Activated CD4-positive, alpha-beta T cell treated with anti-CD3 and anti-CD28 coated beads, Interleukin-2, Interleukin-4, amounts not matched to agents 100 ng/mL and 50 ng/mL, durations not matched to agents 16 hours and 8 hours (primary cell): ENCODE measurements around the gene NDUFAF5.
A peak's percentile ranks its signal among the peaks of the same experiment; 100 is the strongest.

ENCODE experiments used
- DNase-seq: peaks from one replicate; pipeline ENCODE4 v3.0.0-alpha.2; 2020; ENCODE audit warnings: low spot score

The NDUFAF5 gene

DNA sequence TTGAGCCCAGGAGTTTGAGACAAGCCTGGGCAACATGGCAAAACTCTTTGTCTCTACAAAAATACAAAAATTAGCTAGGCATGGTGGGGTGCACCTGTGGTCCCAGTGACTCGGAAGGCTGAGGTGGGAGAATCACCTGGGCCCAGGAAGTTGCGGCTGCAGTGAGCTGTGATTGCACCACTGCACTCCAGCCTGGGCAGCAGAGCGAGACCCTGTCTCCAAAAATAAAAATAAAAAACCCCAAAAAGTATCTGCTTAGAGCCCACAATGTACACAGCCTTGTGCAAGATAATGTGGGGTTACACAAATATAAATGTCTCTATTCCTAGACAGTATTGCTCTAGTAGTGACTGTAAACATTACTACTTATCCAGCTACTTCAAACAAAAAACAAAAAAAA is 6.0 kb upstream of the NDUFAF5 start:
- no peak for DNase-seq

DNA sequence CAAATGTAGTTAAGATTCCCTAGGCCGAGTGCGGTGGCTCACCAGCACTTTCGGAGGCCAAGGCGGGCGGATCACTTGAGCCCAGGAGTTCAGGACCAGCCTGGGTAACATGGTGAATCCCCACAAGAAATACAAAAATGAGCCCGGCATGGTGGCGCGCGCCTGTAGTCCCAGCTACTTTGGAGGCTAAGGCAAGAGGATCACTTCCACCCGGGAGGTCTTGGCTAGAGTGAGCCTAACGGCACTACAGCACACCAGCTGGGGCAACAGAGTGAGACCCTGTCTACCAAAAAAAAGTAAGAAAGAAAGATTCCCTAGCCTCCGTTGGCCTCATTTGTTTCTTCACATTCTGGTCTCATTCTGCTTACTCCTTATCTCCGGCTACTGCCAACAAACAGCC is 1.3 kb upstream of the NDUFAF5 start:
- no peak for DNase-seq

DNA sequence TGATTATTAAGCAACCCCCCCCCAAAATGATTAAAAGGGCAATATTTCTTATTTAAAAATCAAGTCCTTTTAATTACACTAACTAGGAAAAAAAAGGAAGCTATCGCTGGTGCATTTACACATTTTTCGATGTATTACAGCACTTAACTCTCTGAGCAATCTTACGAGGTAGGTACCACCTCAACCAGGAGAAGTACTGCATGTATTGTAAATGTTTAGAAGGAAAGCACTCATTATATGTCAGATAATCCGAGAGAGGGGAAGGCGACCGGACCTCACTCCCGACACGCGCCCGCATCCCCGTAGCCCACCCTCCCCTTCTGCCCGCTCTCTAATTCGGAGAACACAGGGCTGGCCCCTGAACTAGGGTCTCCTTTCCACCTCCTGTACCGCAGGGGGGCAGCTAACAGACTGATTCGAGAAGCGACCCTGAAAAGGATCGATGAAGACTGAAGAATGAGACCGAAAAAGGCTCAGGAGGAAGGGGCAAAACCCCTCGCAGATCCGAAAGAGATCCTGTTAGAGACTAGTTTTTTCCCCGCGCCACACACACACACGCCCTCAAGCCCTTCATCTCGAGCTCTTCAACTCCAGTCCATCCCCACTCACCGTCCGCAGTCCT is 446 bp upstream of the NDUFAF5 start:
- no peak for DNase-seq

DNA sequence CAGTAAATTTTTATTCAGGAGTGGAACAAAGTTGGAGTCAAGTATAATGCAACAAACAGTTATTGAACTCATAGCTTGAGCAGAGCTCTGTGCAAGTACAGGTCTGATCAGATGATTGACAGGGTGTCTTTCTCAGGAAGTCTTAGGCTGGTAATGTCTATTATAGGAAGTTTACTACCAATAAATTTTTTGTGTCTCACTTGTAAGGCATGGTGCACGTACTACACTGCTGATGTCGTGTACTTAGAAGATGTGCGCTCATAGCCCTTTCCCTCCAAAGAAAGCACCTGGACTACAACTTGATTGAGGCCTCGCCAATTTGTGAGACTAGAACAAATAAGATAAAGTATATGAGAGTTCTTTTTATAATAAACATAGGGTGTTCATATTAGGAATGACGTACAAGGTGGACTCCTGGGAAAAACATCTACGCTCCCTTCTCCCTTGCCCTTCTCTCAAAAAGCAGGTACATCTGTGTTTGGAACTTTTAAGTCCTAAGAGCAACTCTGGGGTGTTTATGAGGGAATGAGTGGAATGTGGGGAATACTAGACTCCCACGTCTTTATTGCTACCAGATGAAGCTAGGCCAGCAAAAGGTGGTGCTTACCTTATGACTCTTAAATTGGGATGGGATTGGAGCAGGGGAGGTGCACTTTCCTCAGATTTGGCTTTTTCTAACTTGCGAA is 1.5 kb downstream of the NDUFAF5 start:
- no peak for DNase-seq

DNA sequence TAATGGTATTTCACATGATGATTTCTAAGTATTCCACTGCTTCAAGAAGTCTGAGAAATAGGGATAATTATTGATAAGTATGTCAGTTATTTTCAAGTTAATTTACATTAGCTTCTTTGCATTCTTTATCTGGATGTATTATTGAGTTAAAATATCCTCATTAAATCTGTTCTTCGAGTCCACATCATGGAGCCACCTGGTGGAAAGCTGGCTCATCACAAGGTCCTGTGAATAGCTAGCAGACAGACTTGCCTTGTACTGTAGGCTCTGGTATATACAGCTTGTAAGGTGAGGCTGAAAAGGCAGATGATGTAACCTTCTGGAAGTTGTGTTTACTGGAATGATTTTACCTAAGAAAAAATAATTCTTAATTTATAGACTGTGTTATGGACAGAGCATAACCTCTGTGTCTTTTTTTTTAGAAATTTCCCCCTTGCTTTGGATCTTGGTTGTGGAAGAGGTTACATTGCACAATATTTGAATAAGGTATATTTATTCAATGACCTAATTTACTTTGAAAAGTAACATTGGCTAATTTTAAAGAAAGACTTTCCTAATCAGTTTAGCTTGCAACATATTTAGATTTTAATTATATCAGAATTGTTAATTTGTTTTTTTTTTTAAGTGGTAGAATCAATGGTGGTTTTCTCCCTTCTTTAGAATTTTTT is 3.5 kb downstream of the NDUFAF5 start:
- DNase-seq: peak; percentile 49

DNA sequence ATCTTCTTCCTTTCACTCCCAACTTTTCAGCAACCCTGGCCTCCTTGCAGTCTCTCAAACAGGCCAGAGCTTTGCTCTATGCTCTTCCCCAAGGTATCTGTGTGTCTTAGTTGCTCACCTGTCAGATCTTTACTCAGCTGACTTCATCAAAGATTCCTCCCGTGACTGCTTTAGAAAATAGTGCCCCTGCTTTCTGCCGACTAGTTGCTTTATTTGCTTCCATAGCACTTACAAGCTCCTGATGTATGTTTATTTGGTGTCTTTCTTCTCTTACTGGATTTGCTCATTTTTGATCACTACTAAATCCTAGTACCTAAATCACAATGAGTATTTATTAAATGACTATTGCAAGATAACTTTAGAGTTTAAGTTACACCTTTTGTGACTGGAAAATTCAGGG is 5.9 kb downstream of the NDUFAF5 start:
- no peak for DNase-seq

DNA sequence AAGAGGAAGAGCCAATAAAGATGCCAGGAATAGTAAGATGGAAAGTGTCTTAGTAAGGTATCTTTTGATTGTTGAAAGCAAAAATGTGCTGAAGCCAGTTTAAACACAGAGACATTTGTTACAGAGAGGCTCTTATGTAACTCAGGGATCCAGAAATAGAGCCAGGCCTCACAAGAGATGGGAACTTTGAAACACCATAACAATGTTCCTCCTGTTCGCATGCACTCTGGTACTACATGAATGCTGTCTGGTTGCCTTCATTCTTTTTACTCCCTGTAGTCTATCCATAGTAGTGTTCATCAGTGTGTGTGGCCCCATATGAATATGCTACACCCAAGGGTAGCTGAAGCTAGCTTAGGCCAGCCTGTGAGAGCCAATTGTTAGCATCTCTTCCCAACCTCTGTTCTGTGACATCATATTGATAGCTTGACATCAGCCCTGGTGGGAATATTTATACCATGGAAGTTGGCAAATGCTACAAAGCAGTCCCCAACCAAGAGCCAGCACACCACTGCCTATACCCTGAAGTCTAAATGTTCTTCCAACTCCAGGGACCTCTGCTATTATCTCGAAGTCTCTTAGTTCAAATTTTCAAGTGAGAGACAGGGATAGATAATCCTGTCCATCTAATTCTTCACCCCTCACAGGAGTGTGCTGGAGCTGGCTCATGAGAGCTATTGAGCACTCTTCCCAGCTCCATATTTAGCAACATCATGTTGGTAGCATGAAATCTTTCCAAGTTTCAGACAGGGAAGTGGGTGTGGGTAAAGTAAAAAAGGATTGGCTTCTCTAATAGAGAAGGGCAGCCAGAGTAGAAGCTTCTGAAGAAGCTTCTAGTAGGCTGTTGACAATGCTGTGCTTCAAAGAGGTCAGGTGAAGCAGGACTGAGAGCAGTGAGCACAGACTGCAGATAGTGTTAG is 7.0 kb downstream of the NDUFAF5 start:
- DNase-seq: no peak

DNA sequence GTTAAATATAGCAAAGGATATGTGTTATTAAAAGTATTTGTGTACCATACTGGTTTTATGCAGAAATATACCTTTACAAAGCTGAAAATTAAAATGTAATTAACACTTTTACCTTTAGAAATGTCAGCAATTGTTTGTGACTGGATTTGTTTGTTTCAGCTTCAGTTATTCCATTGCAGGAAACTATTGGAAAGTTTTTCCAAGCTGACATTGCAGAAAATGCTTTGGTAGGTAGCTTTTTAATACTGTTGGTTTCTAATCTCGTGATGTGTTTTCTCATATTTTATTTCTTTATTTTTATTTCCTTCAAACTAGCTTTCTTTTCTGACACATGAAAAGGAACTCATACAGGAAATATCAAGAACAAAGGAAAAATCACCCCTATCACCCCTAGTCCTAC is 8.2 kb downstream of the NDUFAF5 start:
- no peak for DNase-seq

DNA sequence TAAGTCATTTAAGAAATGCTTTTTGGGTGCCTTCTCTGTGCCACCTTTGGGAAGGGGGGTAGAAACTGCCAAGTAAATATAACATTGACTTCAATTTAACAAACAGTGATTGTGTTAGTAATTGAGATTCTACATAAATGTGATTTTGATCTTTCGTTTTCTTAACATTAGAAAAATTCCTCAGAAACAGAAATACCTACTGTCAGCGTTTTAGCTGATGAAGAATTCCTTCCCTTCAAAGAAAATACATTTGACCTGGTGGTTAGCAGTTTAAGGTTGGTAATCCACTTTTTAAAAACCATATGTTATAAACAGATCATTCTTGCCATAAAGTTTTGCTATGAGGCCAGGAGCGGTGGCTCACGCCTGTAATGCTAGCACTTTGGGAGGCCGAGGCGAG is 9.8 kb downstream of the NDUFAF5 start:
- DNase-seq: no peak

DNA sequence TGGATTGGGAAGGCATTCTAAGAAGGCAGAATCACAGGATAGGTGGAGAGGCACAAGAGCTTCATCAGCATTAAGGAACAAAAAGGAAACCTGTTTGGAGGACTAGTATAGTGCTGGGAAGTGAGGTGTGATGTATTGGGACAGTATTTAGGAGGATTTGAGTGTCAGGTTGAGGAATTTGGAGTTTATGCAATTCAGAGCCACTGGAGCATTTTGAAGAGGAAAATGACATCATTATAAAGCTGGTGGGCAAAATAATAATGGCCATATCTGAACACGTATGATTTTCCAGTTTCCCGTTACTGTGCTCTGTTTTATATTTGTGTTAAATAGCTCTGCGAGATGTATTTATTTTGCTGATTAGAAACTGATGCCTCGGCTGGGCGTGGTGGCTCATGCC is 14.2 kb downstream of the NDUFAF5 start:
- no peak for DNase-seq

DNA sequence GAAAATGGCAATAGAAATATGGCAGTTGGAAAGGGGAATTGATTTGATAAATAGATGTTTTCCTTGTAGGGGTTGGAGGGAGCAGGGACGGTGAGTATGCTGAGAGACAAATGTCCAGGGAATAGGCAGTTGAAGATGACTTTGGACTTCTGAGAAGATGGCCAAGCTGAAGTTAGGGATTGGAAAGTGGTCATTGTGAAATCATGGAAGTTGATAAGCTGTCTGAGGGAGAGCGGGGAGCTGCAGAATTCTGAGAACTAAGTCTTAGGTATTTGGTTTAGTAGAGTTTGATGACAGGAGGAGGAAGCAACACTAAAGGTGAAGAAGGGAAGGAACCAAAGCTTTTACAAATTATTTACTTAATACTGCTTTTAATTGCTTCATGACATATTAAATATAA is 15.1 kb downstream of the NDUFAF5 start:
- DNase-seq: no peak

DNA sequence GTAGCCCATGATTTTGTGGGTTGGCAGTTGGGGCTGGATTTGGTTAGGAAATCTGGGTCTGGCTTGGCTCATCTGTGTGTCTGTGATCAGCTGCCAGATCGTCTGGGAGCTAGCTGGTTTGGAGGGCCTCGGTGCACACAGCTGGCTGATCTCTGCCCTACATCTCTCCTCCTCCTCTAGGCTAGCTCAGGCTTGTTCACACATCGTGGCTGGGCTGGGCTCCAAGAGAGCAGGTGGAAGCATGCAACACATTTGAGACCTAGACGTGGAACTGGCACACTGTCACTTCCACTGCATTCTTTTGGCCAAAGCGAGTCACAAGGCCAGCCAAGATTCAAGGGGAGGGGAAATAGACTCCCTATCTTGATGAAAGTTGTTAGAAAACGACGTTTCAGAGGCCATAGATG is 15.9 kb downstream of the NDUFAF5 start:
- DNase-seq: no peak

DNA sequence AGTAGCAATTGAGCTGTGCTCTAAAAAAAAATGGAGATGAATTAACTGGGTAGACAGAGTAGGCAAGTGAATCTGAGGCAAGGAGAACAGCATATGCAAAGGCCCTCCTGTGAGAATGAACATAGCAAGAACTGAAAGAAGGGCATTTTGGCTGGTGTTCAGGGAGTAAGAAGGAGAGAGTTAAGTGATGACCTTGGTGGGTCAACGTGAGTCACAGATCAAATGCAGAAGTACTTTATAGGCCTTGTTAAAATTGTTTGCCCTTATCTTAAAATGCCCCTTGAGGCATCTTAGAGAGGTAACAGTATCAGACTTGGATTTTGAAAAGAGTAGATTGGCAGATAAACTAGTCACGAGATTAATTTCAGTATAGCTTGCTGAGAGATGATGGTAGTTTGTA is 24.5 kb downstream of the NDUFAF5 start:
- no peak for DNase-seq

DNA sequence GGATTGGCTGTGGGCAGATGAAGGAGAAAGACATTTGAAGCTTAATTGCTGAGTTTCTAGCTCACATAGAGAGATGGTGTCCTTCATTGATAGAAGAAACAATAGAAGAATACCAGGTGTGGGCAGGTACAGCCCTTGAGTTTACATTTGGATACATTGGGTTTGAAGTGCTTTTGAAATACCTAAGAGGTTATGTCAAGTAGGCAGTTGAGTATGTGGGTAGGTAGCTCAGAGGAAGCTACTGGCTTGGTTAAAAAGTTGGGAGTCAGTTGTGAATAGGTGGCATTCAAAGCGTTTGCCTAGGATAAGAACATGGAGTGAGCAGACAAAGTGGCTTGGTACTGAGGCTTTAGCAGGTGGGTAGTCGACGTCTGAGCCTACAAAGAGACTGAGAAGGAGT is 25.0 kb downstream of the NDUFAF5 start:
- no peak for DNase-seq

DNA sequence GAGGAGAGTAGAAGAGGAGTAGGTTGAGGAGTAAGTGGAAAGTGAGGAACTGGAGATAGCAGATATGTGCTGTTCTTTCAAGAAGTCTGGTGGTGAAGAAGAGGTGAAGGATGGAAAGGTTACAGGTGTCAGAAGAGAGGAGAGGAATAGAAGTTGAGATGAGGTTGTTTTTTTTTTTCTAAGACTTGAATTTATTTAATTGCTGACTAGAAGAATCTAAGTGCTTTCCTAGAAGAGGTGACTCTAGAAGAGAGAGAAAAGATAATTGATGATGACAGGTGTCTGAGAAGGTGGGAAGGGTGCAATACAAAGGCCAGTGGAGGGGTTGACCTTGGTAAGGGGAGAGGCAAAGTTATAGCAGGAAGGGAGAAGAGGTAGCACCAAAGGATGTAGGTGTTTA is 25.6 kb downstream of the NDUFAF5 start:
- no peak for DNase-seq

DNA sequence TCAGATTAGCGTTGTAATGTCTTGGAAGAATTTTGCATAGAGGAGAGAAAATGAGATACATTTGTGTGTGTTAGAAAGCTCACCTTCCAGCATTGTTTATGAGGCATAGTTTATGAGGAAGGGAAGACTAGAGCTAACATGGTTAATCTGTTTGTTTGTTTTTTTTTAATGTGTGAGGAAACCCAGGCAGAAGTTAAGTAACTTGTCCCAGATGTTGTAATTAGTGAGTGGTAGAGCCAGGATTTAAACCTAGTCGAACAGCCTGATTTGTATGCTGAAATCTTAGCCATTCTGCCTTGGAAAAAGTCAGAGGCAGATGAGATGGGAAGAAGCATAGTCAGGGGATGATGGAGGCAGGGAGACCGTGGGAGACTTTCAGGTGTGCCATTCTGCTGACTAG is 29.1 kb downstream of the NDUFAF5 start:
- DNase-seq: no peak

DNA sequence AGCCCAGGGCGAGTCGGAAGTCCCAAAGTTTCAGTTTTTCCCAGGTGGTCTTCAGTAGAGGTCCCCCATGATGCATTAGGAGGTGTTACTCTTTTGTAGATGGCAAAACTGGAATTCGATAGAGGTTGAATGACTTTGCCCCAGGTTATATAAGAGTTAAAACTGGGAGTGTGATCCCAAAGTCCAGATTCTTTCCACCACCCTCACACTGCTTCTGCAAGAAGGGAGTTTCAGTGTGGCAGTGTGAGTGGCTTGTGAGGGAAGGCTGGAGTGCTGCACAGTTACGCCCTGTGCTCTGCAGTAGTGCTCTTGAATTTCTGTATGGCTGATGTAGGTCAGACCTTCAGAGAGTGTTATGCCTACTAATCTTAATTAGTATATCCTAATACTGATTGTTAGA is 29.8 kb downstream of the NDUFAF5 start:
- no peak for DNase-seq

DNA sequence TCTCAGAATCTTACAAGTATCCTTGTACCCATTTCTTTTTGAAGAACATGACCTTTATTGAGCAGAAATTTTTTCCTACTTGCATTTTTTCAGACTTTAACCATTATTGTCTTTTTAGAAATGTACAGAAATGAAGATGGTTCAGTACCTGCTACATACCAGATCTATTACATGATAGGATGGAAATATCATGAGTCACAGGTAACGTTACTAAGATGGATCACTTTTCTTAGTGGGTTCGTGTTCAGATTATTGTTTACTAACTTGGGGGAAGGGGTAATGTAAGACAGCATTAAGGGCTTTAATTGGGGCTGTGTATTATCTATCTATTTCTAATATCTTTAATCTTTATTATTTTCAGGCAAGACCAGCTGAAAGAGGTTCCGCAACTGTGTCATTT is 31.9 kb downstream of the NDUFAF5 start:
- DNase-seq: no peak

DNA sequence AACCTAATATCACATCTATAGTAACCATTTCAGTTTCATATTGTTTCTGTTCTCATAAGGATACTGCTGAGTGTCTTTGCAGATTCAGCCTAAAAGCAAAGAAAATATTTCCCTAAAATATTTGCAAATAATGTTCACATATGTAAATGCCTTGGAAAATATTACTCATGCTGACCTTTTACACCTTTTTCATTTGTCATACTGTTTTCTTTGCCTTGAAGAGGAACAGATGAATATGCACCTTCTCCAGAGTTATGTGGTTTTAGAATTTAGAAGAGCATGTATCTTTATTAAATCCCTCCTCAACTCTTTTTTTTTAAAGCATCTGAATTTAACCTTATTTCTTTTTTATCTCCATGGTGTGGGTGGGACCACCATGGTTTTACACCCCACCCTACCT is 32.5 kb downstream of the NDUFAF5 start:
- no peak for DNase-seq

DNA sequence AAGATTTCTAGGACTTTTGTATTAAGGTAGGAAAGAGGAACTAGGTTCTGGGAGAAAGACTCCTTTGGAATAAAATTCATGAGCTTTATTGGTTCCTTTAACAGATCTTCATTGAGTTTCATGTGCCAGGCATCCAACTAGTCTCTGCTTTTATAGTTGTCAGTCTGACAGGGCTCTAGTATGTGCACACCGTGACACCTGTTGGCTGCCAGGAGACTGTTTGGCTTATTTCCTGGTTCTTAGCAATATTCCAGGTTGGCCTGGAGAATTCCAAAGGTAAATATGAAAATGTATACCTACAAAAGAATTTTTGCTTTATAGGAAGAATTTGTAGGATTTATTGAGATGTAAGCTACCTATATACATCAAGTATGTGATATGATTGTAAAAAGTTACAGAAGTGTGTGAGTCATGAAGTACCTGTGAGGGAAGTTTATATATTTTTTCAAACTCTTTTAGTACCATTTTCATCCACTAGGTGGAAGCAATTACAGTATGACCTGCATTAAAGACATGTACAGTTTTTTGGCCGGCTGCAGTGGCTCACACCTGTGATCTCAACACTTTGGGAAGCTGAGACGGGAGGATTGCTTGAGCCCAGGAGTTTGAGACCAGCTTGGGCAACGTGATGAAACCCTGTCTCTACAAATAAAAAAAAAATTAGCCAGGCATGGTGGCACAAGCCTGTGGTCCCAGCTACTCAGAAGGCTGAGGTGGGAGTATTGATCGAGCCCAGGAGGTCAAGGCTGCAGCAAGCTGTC is 35.2 kb downstream of the NDUFAF5 start:
- DNase-seq: peak; percentile 52

DNA sequence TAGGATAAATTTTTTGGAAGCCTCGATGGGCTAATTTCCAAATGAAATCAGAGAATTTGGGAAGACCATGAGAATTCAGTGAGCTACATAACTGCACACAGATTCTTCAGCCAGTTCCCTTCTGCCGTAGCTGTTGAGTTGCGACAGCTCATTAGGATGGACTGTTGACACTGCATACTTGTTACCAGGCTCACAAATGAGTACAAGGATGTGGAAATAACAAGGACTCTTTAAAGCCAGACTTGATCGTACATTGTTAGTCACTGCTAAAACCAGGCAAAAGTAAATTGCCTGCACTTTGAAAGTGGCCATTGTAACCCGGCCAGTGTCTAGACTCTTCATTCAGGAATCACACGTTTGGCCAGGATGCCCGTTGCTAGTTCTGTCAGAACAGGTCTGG is 37.0 kb downstream of the NDUFAF5 start:
- no peak for DNase-seq

DNA sequence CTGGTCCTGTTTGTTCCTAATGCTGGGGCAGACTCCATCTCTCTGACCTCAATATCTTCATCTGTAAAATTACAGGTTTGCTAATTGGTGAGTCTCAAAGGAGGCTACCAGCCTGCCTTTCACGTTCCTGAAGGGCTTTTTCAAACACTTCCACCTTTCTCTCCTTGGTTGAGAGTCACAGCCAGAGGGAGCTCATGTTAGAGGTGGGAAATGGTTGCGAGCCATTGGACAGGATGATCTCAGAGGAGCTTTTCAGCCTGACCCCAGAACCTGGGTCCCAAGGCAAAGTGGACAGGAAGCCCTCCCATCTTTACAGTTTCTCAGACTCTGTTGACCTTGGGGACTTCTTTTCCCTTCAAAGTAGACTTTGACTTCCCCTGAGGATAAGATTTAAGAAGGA is 37.6 kb downstream of the NDUFAF5 start:
- no peak for DNase-seq
